Hepatocyte (in vitro differentiated cells): Measurements from ENCODE around the gene PHYKPL. TPM values are rescaled to one million over a fixed set of nuclear protein-coding genes. Genes with fewer than 3 reads are reported as not detected.

Source experiments
- DNase-seq: peaks from one replicate; pipeline ENCODE4 v3.0.0-alpha.2; 2016; ENCODE audit warnings: low spot score
- H2AFZ ChIP-seq: fragments of 200-600 bp; sonication (generic); 2 replicates; pipeline ENCODE4 v1.6.0; 2016; ENCODE audit warnings: antibody characterized with exemption, mild to moderate bottlenecking
- H3K27ac ChIP-seq: fragments of 200-600 bp; sonication (generic); 2 replicates; pipeline ENCODE4 v1.5.1; 2016; ENCODE audit warnings: mild to moderate bottlenecking
- H3K27me3 ChIP-seq: fragments of 200-600 bp; sonication (generic); 2 replicates; pipeline ENCODE4 v1.6.1; 2016
- H3K36me3 ChIP-seq: fragments of 200-600 bp; sonication (generic); replicated peaks from 2 replicates; pipeline ENCODE4 v1.5.1; 2016; ENCODE audit warnings: low read depth; ENCODE audit not compliant: insufficient read depth
- H3K4me1 ChIP-seq: fragments of 200-600 bp; sonication (generic); 2 replicates; pipeline ENCODE4 v1.5.1; 2016; ENCODE audit warnings: mild to moderate bottlenecking, moderate library complexity; ENCODE audit not compliant: insufficient read depth
- H3K4me2 ChIP-seq: fragments of 200-600 bp; sonication (generic); 2 replicates; pipeline ENCODE4 v1.6.0; 2016
- H3K4me3 ChIP-seq: fragments of 200-600 bp; sonication (generic); 2 replicates; pipeline ENCODE4 v1.5.1; 2016; ENCODE audit warnings: mild to moderate bottlenecking
- H3K79me2 ChIP-seq: fragments of 200-600 bp; sonication (generic); 2 replicates; pipeline ENCODE4 v1.6.0; 2017; ENCODE audit warnings: mild to moderate bottlenecking
- H3K9me2 ChIP-seq: fragments of 200-600 bp; sonication (generic); replicated peaks from 2 replicates; pipeline ENCODE4 v1.6.0; 2017; ENCODE audit warnings: mild to moderate bottlenecking; ENCODE audit not compliant: insufficient read depth
- H3K9me3 ChIP-seq: fragments of 200-600 bp; sonication (generic); 2 replicates; pipeline ENCODE4 v1.5.1; 2016; ENCODE audit warnings: low read depth, mild to moderate bottlenecking
- H4K20me1 ChIP-seq: fragments of 200-600 bp; sonication (generic); 2 replicates; pipeline ENCODE4 v1.6.0; 2016; ENCODE audit warnings: mild to moderate bottlenecking; ENCODE audit not compliant: insufficient read depth, poor library complexity, severe bottlenecking
- EZH2 ChIP-seq: fragments of 200-600 bp; sonication (generic); IDR thresholded peaks from 2 replicates; pipeline ENCODE4 v1.6.1; 2016; ENCODE audit warnings: antibody characterized with exemption, mild to moderate bottlenecking, borderline replicate concordance
- EZH2phosphoT487 ChIP-seq: fragments of 200-600 bp; sonication (generic); IDR thresholded peaks from one replicate; pipeline ENCODE4 v1.6.1; 2018; ENCODE audit warnings: antibody characterized with exemption, mild to moderate bottlenecking, low read depth, moderate library complexity; ENCODE audit not compliant: unreplicated experiment, severe bottlenecking
- WGBS: methylation state at CpG from one replicate; pipeline ENCODE4 v1.1.6; 2016; ENCODE audit warnings: low lambda C conversion rate; ENCODE audit errors: missing lambda C conversion rate; 5-methylcytosine and 5-hydroxymethylcytosine counted together
- polyA plus RNA-seq: library from polyadenylated mRNA; unstranded; fragments of >200 nt; fragmentation: Nextera tagmentation; extraction: Ambion mirVana; gene quantifications from 2 replicates; pipeline ENCODE4 v1.2.1, GENCODE V29; 2016
- total RNA-seq: library from RNA; depleted of rRNA; stranded (reverse); fragments of >200 nt; gene quantifications from 2 replicates; pipeline ENCODE4 v1.2.3, GENCODE V29; 2014
- TF ChIP-seq, protein P1 (sequence below): fragments of 200-600 bp; sonication (generic); IDR thresholded peaks from 2 replicates; pipeline ENCODE4 v1.5.1; 2016; ENCODE audit warnings: antibody characterized with exemption, mild to moderate bottlenecking; ENCODE audit not compliant: poor library complexity

The PHYKPL gene
- total and polyA plus RNA-seq, 2 experiments from 2014 or later, result 40.3 to 60.0 TPM

DNA sequence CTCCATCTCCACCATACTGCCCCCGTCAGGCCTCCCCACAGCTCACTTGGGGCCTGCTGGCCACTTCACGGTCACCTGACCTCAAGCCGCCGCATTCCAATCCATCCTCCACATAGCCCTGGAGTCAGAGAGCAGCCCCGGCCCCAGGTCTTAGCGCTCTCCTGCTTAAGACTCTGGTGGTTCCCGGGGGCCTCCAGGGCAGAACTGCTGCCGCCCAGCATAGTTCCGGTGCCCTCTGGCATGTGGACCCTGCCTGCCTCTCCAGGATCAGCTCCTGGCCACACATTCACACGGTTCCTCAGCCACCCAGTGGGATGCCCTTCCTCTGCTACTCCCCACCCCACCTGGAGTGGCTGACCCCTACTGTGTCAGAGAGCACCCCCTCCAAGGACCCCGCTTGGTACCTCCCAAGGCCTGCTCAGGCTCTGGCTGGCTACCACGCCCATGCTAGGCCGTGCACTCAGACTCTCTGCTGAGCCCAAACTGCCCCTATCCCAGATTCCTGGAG, 8.7 kb downstream of the PHYKPL start:
- H4K20me1 ChIP-seq, result peaks cover under 1% of the 10 kb centered on the region
- no peak overlapping the region for H2AFZ ChIP-seq
- no peak overlapping the region for H3K27ac ChIP-seq
- WGBS, result 70% methylated on average over 13 of the region's 13 CpGs
- peaks cover 8% of the 10 kb centered on the region for H3K4me1 ChIP-seq
- no peak overlapping the region for H3K4me3 ChIP-seq
- no peaks in the 10 kb centered on the region for H3K36me3 ChIP-seq
- H3K9me3 ChIP-seq, result no peaks in the 10 kb centered on the region
- no peak for DNase-seq
- H3K27me3 ChIP-seq, result no peaks in the 10 kb centered on the region
- peaks cover 11% of the 10 kb centered on the region for H3K79me2 ChIP-seq
- H3K9me2 ChIP-seq, result no peaks in the 10 kb centered on the region
- no peak overlapping the region for H3K4me2 ChIP-seq
- TF ChIP-seq, protein P1, sequence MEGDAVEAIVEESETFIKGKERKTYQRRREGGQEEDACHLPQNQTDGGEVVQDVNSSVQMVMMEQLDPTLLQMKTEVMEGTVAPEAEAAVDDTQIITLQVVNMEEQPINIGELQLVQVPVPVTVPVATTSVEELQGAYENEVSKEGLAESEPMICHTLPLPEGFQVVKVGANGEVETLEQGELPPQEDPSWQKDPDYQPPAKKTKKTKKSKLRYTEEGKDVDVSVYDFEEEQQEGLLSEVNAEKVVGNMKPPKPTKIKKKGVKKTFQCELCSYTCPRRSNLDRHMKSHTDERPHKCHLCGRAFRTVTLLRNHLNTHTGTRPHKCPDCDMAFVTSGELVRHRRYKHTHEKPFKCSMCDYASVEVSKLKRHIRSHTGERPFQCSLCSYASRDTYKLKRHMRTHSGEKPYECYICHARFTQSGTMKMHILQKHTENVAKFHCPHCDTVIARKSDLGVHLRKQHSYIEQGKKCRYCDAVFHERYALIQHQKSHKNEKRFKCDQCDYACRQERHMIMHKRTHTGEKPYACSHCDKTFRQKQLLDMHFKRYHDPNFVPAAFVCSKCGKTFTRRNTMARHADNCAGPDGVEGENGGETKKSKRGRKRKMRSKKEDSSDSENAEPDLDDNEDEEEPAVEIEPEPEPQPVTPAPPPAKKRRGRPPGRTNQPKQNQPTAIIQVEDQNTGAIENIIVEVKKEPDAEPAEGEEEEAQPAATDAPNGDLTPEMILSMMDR, result no peak

DNA sequence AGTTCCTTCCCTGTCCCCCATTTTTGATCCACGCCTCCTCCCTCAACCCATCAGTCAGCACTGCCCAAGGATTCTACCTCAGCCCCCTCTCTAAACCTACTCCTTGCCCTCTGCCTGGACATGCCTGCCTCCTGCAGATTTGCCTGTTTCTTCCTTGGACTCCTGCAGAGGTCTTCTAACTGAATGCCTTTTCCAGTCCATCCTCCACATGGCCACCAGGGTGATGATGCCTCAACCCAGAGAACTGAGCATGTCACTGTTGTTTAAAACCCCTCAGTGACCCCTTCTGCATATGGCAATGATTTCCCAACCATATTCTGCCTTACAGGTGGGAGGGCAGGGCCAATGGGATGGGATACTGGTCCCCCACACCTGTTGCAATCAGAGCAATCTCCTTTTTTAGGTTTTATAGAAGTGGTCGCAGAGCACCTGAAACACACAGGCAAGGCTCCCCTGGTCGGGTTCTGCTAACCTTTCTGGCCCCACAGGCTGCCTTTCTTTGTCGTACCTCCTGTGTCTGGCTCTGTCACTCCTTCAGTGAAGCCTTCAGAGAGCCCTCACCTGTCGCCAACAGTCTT, 9.3 kb downstream of the PHYKPL start:
- Histone ChIP-seq H3K79me2 (peaks cover 11% of the 10 kb centered on the region), H4K20me1 (peaks cover 5% of the 10 kb centered on the region), H3K4me3 (no peak overlapping the region), H3K9me3 (no peaks in the 10 kb centered on the region), H3K36me3 (no peaks in the 10 kb centered on the region), H3K27me3 (no peaks in the 10 kb centered on the region), H3K27ac (no peak overlapping the region), H3K4me1 (peaks cover 8% of the 10 kb centered on the region), H3K9me2 (no peaks in the 10 kb centered on the region), H2AFZ (no peak overlapping the region), H3K4me2 (no peak overlapping the region)
- 96% methylated on average over 5 of the region's 5 CpGs for WGBS
- no peak for DNase-seq
- TF ChIP-seq, protein P1, result no peak
- no peak for TF ChIP-seq EZH2
- TF ChIP-seq EZH2phosphoT487, result no peak

DNA sequence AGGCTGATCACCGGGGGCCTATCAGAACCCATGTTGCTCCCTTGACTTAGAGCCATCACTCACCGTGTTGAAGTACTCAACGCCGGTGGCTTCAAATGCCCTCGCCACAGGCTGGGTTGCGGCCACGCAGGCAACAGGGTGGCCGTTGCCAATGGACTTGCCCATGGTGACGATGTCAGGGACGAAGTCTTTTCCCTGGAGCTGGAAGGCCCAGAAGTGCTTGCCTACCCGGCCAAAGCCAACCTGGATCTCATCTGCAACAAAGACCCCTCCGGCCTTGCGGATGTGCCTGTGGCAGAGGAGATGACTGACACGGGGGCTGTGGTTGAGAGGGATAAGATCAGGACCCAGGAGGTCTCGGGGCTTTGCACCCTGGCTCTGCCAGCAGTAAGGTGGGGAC, 10.3 kb downstream of the PHYKPL start:
- Histone ChIP-seq H4K20me1 (peaks cover 5% of the 10 kb centered on the region), H3K4me3 (no peak overlapping the region), H2AFZ (no peak overlapping the region), H3K4me1 (peaks cover 5% of the 10 kb centered on the region), H3K9me2 (no peaks in the 10 kb centered on the region), H3K36me3 (no peaks in the 10 kb centered on the region), H3K27me3 (no peaks in the 10 kb centered on the region), H3K9me3 (no peaks in the 10 kb centered on the region), H3K27ac (no peak overlapping the region), H3K4me2 (no peak overlapping the region), H3K79me2 (peaks cover 7% of the 10 kb centered on the region)
- WGBS, result 98% methylated on average over 15 of the region's 15 CpGs
- DNase-seq, result no peak
- no peak for TF ChIP-seq EZH2phosphoT487

DNA sequence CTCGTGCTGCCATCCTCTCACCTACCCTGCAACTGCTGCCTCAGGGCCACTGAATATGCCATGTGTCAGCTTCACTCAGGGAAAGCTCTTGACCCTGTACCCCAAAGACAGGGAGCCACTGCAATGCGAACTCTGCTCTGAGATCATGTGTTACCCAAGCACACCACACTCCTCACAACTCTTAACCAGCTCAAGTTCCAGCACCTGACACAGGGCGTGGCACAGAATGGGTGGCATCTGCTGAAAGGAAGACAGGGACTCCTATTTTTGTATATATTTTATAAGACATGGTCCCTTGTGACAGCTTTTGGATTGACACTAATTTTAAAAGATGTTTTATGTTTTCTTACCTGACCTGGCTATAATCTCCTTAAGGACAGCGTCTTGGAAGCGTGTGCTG, 10.7 kb downstream of the PHYKPL start:
- no peak overlapping the region for H3K4me3 ChIP-seq
- no peak overlapping the region for H3K4me2 ChIP-seq
- H4K20me1 ChIP-seq, result peaks cover 5% of the 10 kb centered on the region
- no peak overlapping the region for H3K27ac ChIP-seq
- no peaks in the 10 kb centered on the region for H3K36me3 ChIP-seq
- no peak overlapping the region for H2AFZ ChIP-seq
- H3K4me1 ChIP-seq, result peaks cover under 1% of the 10 kb centered on the region
- H3K9me3 ChIP-seq, result no peaks in the 10 kb centered on the region
- WGBS, result 82% methylated on average over 5 of the region's 5 CpGs
- H3K79me2 ChIP-seq, result peaks cover 3% of the 10 kb centered on the region
- no peaks in the 10 kb centered on the region for H3K9me2 ChIP-seq
- TF ChIP-seq, protein P1, result no peak
- TF ChIP-seq EZH2 (no peak), EZH2phosphoT487 (no peak)
- DNase-seq, result no peak
- H3K27me3 ChIP-seq, result no peaks in the 10 kb centered on the region
